Adipocyte (in vitro differentiated cells): ENCODE data around the gene CDK5R2.

Source experiments
- DNase-seq: peaks from one replicate; pipeline ENCODE4 v3.0.0-alpha.2; 2015; ENCODE audit warnings: low read depth
- H3K27me3 ChIP-seq: replicated peaks from 2 replicates; pipeline ENCODE4 v1.7.0; 2013; ENCODE audit warnings: mild to moderate bottlenecking, low read length, moderate library complexity; ENCODE audit not compliant: control insufficient read depth, insufficient read depth
- H3K36me3 ChIP-seq: 2 replicates; pipeline ENCODE4 v1.7.0; 2013; ENCODE audit warnings: low read length, mild to moderate bottlenecking, moderate library complexity; ENCODE audit not compliant: control insufficient read depth, insufficient read depth, severe bottlenecking
- H3K4me1 ChIP-seq: 2 replicates; pipeline ENCODE4 v1.7.0; 2013; ENCODE audit warnings: mild to moderate bottlenecking, low read length, moderate library complexity; ENCODE audit not compliant: control insufficient read depth, insufficient read depth
- H3K4me3 ChIP-seq: 2 replicates; pipeline ENCODE4 v1.7.0; 2013; ENCODE audit warnings: mild to moderate bottlenecking, low read length, moderate library complexity
- H3K9ac ChIP-seq: 2 replicates; pipeline ENCODE4 v1.7.0; 2013; ENCODE audit warnings: mild to moderate bottlenecking, low read length, moderate library complexity
- H3K9me3 ChIP-seq: 2 replicates; pipeline ENCODE4 v1.7.0; 2013; ENCODE audit warnings: mild to moderate bottlenecking, low read length, moderate library complexity; ENCODE audit not compliant: control insufficient read depth

Gene CDK5R2

DNA sequence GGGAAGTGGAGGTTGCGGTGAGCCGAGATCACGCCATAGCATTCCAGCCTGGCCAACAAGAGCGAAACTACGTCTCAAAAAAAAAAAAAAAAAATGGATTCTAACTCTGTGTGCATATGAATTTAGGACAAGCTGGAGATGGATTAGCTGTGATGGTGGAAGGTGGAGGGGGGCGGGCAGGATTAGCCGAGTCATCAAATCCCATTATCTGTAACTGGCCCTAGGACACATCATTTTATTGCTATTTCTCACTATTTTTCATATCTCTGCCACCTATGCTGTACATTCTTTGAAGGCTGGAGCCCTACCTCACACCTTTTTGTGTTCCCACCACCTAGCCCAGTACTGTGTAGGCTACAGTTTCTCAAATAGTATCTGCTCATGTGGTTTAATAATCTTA lies 7.3 kb upstream of the CDK5R2 start:
- Histone ChIP-seq H3K9me3 (no peaks in the 10 kb centered on the region), H3K4me1 (no peaks in the 10 kb centered on the region), H3K27me3 (peaks cover 53% of the 10 kb centered on the region), H3K9ac (no peak overlapping the region), H3K4me3 (no peak overlapping the region), H3K36me3 (no peaks in the 10 kb centered on the region)
- DNase-seq = no peak

DNA sequence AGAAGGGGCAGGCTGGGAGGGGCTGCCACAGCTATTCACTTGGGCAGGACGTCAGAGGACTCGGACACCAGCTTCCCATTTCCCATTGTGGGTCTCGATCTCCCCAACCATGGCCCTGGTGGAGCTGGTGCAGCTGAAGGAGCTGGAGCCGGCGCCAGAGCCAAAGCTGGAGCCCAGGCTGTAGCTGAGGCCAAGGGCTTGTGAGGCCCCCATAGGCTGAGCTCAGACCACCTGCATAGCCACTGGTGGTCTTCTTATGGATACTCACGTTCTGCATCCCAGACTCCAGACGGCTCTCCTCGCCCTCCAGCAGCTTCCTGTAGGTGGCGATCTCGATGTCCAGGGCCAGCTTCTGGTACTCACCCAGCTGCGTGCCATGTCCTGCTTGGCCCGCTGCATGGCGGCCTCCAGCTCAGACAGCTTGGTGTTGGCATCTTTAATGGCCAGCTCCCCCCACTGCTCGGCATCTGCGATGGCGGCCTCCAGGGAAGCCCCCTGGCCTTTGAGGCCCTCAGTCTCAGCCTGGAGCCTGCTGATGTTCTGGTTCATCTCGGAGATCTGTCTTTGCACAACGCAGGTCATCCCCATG lies 6.0 kb upstream of the CDK5R2 start:
- Histone ChIP-seq H3K36me3 (no peaks in the 10 kb centered on the region), H3K27me3 (peaks cover 65% of the 10 kb centered on the region), H3K9me3 (no peaks in the 10 kb centered on the region), H3K4me3 (no peak overlapping the region), H3K4me1 (no peaks in the 10 kb centered on the region), H3K9ac (no peak overlapping the region)
- no peak for DNase-seq

DNA sequence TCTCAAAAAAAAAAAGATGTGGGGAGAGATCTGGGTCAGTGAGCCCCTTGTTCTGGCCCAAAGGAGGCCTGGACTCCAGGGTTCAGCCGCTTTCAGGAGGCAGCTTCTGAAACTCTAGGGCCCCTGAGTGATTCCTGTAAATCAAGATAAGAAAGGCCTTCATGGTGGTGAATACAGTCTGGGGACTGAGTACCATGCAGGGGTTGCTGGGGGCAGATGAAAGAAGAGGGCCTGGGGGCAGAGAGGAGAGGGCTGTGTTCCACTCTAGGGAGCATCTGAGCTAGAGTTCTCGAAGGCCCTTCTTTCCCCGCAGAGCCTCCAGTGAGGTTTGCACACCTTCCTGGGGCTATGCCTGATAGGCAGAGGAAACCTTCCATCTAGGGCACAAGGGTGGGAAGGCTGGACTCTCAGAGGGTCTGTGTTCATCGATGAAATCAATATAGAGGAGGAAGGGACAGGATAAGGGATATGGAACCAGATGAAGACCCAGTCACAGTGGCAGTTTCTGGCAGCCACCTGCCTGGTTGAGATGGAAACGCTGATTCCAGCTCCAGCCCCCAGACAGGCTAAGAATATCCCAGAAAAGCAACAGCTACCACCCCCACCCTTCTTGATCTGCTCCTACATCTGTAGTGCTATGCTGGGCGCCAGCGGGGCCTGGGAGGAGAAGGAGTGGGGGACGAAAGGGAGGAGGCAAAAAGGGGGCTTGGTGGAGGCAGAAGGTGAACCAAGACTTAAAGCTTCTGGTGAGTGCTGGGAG lies 4.7 kb upstream of the CDK5R2 start:
- H3K27me3 ChIP-seq = peaks cover 63% of the 10 kb centered on the region

DNA sequence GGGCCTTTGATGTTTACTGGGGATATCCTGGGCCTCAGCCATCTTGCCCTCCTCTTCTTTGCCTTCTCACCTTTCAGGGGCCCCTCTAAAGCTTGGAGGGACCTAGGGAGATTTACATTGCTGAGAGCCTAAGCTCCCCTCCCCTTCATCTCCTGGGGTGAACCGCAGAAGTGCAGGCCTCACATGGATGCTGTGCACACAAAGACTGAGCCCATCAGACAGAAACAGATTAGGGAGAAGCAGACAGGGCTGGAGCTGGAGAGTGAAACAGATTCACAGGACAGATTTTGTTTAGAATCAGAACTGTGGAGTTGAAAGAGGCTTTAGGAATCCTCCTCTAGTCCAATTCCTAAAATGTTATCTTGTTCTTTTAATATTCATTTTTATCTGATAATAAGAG lies 3.4 kb upstream of the CDK5R2 start:
- no peak for DNase-seq
- Histone ChIP-seq H3K9me3 (no peaks in the 10 kb centered on the region), H3K36me3 (no peaks in the 10 kb centered on the region), H3K4me1 (peaks cover 4% of the 10 kb centered on the region), H3K9ac (no peak overlapping the region), H3K4me3 (no peak overlapping the region), H3K27me3 (peaks cover 61% of the 10 kb centered on the region)

More for the DNA sequence above, 4.7 kb upstream of the CDK5R2 start:
- H3K9ac ChIP-seq = no peak overlapping the region
- H3K4me3 ChIP-seq = no peak overlapping the region
- DNase-seq = no peak
- peaks cover 4% of the 10 kb centered on the region for H3K4me1 ChIP-seq
- H3K9me3 ChIP-seq = no peaks in the 10 kb centered on the region
- H3K36me3 ChIP-seq = no peaks in the 10 kb centered on the region

DNA sequence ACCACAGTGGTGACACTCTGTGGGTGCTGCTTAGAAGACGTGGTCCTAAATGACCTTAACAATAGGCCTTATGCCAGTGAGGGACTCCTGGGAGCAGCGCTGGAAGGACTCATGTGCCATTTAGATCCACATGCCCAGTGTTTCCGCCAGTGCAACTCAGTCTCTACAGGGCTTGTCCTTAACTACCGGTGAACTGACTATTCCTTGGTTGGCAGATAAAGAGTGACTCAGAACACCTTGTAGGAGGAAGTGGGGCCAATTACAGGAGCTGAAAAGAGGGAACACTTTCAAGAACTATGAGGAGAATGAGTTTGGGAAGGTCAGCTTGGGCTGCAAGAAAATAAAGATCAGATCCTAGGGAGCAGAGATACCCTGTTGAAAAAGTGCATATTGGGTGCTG lies 1.8 kb upstream of the CDK5R2 start:
- Histone ChIP-seq H3K4me3 (no peak overlapping the region), H3K4me1 (peaks cover 4% of the 10 kb centered on the region), H3K9me3 (no peaks in the 10 kb centered on the region), H3K27me3 (peaks cover 67% of the 10 kb centered on the region), H3K36me3 (no peaks in the 10 kb centered on the region), H3K9ac (no peak overlapping the region)
- DNase-seq = no peak

DNA sequence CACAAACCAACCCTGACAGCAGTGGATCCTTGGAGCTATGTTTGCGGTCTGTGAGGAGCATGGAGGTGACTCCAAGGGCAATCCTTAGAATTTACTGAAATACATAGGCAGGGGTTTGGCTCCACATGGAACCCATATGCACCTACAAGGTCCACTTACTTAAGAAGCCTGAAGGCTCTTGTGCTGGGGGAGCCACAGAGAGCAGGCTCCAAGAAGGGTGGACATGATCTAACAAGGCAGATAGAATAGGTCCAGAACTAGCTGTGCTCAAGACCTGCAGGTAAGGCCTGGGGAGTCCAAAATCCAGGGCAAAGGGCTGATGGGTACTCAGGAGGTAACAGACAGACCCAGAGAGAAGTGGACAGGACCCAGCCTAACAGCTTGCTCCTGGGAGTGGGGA lies 1.2 kb upstream of the CDK5R2 start:
- Histone ChIP-seq H3K36me3 (no peaks in the 10 kb centered on the region), H3K4me1 (peaks cover 4% of the 10 kb centered on the region), H3K27me3 (peaks cover 73% of the 10 kb centered on the region), H3K9ac (no peak overlapping the region), H3K4me3 (no peak overlapping the region), H3K9me3 (no peaks in the 10 kb centered on the region)
- no peak for DNase-seq

DNA sequence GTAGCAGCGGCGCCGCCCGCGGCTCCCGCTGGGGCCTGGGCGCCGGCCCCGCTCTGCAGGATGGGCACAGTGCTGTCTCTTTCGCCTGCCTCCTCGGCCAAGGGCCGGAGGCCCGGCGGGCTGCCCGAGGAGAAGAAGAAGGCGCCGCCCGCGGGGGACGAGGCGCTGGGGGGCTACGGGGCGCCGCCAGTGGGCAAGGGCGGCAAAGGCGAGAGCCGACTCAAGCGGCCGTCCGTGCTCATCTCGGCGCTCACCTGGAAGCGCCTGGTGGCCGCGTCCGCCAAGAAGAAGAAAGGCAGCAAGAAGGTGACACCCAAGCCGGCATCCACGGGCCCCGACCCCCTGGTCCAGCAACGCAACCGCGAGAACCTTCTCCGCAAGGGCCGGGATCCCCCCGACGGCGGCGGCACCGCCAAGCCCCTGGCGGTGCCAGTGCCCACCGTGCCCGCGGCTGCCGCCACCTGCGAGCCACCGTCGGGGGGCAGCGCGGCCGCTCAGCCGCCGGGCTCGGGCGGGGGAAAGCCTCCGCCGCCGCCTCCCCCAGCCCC lies 369 bp downstream of the CDK5R2 start:
- Histone ChIP-seq H3K4me3 (peak overlapping the region; percentile 37), H3K36me3 (no peaks in the 10 kb centered on the region), H3K27me3 (peaks cover 77% of the 10 kb centered on the region), H3K4me1 (peaks cover 4% of the 10 kb centered on the region), H3K9me3 (no peaks in the 10 kb centered on the region), H3K9ac (no peak overlapping the region)
- no peak for DNase-seq

DNA sequence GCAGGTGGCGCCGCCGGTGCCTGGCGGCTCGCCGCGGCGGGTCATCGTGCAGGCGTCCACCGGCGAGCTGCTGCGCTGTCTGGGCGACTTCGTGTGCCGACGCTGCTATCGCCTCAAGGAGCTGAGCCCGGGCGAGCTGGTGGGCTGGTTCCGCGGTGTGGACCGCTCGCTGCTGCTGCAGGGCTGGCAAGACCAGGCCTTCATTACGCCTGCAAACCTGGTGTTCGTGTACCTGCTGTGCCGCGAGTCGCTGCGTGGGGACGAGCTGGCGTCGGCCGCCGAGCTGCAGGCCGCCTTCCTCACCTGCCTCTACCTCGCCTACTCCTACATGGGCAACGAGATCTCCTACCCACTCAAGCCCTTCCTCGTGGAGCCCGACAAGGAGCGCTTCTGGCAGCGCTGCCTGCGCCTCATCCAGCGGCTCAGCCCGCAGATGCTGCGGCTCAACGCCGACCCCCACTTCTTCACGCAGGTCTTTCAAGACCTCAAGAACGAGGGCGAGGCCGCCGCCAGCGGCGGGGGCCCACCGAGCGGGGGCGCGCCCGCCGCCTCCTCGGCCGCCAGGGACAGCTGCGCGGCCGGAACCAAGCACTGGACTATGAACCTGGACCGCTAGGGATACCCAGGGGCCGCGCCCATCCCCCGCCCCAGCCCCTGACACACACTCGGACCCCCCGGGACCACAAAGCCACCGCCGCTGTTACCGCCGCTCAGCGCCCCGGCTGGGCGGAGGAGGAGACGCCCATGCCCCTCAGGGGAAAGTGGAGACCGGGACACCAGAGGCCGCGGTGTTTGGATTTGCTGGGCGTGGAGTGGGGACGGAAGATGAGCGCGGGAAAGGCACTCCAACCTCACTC lies 1.1 kb downstream of the CDK5R2 start:
- no peak for DNase-seq

DNA sequence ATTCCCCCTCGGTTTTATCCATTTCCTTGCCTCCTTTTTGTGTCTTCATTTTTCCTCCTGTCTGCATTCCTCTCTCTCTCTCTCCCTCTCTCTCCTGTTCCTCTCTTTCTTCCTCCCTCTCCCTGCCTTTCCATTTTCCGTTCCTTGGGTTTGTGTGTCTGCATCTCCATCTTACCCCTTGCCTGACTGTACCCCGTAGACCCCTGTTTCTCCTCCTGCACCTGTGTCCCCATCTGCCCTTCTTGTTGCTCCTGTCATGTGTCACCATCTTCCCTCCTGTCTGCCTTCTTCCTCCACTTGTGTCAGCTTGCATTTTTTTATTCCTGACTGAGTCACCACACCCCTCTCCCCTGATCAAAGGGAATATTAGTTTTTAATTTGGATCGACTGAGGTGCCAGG lies 1.8 kb downstream of the CDK5R2 start:
- H3K27me3 ChIP-seq = peaks cover 77% of the 10 kb centered on the region
- no peak overlapping the region for H3K9ac ChIP-seq
- no peak overlapping the region for H3K4me3 ChIP-seq
- H3K9me3 ChIP-seq = no peaks in the 10 kb centered on the region
- no peaks in the 10 kb centered on the region for H3K36me3 ChIP-seq
- DNase-seq = no peak
- H3K4me1 ChIP-seq = peaks cover 4% of the 10 kb centered on the region

More for the DNA sequence above, 1.1 kb downstream of the CDK5R2 start:
- H3K27me3 ChIP-seq = peaks cover 77% of the 10 kb centered on the region
- H3K36me3 ChIP-seq = no peaks in the 10 kb centered on the region
- no peaks in the 10 kb centered on the region for H3K9me3 ChIP-seq
- H3K4me1 ChIP-seq = peaks cover 4% of the 10 kb centered on the region
- no peak overlapping the region for H3K9ac ChIP-seq
- H3K4me3 ChIP-seq = no peak overlapping the region

DNA sequence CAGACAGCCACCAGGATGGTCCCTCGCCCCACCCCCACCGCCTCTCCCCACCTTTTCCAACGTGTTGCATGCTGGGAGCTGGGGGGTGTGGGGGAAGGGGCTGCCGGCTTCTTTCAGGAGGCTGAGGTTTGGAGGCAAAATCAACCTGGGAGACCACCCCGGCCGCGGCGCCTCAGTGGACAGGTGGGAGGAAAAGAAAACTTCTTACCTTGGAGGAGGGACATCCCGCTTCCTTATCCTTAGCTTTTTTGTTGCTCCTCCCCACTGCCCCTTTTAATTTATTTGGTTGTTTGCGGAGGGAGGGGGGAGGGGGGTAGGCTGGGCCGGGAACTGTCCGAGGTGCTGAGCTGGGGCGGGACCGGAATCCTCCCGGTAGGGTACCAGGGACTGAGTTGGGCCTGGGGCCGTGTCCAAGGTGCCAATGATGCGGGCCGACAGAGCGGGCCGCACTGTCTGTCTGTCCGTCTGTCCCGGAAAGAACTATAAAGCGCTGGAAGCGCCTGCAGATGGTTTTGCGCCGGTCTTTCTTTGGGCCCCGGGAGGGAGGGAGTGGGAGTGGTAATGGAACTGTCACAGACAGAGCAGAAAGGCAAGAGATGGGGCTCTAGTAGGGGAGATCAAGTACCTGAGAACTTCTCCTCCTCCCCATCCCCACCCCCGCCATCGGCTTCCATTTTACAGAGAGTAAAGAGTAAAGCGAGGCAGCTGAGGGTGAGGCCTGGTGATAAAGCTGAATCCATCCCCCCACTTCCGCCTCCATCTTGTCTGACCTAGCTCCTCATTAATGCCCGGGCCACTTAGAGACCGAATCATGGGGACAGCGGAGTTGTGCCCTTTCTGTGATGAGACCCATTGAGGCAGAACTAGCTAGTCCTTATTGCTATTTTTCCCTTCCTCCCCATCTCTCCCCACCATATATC lies 2.4 kb downstream of the CDK5R2 start:
- H3K9me3 ChIP-seq = no peaks in the 10 kb centered on the region
- H3K4me3 ChIP-seq = no peak overlapping the region
- H3K36me3 ChIP-seq = no peaks in the 10 kb centered on the region
- peaks cover 71% of the 10 kb centered on the region for H3K27me3 ChIP-seq
- DNase-seq = peak; percentile 19
- peaks cover 4% of the 10 kb centered on the region for H3K4me1 ChIP-seq
- H3K9ac ChIP-seq = no peak overlapping the region
